NT2/D1 (cell line): Measurements from ENCODE around the gene ROBO2.

Experiments
- SUZ12 ChIP-seq: IDR thresholded peaks from 2 replicates; pipeline ENCODE4 v1.6.1; 2011; ENCODE audit not compliant: insufficient read length, insufficient read depth; ENCODE audit errors: extremely low read depth
- YY1 ChIP-seq: IDR thresholded peaks from 2 replicates; pipeline ENCODE4 v1.6.1; 2011; ENCODE audit not compliant: insufficient read length, insufficient read depth
- ZNF274 ChIP-seq: IDR thresholded peaks from 2 replicates; pipeline ENCODE4 v1.6.1; 2011; ENCODE audit warnings: mild to moderate bottlenecking, low read depth, low read length

DNA sequence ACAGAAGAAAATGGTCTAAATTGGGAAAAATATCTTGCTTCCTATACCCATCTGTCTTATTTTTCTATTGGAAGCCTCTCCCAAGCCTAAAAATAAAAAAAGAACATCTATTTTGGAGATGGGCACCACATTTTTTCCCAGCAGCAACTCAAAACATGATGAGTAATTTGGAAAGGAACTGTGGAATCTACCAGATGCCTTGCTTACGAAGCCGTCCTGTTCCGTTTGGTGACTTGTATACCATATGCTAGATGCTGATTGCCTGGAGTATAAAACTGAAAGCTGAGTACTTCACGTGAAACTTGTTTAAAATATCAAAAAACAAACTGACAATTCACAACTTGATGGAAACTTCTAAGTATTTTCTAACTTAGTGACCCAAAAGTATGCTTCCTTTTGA lies 491.0 kb downstream of the ROBO2 start:
- TF ChIP-seq ZNF274 (no peak), YY1 (no peak), SUZ12 (no peak)
